ENCODE measurements around the gene PTPRN2. TPM values are rescaled to one million over a fixed set of nuclear protein-coding genes. Genes with fewer than 3 reads are reported as not detected.

PTPRN2 gene
- total RNA-seq, 1 experiment from 2014 or later = 3.8 TPM

DNA sequence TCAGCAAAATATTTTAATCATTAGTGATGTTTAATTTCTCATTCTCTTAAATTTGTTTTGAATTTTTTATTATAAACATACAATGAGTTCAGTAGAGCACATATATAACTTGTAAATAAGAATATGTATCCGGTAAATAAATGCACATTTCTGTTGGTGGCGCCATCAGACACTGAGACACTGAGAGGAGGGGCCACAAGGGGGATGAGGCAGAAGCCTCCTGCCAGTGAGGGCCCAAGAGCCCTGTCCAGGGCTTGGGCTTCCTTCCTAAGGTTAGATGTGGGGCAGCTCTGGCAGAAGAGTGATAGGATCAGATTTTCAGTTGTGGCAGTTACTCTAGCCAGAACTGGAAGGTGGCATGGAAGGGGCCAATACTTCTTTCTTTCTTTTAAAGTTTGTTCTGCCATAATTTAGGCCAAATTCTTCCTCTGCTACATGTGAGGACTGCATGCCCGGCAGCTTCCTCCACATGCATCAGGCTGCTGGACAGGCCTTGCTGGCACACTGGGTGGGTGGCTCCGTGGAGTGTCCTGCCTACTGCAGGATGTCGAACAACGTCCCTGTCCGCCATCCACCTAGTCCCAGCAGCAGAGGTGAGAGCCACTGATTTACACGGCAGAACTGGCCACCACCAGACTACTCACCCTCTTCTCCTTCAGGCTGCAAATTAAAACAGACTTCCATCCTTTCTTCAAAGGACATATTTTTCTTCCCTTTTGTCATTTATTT, 13.2 kb downstream of the PTPRN2 start:
- Histone ChIP-seq H3K4me3 (no peak overlapping the region), H3K4me1 (no peaks in the 10 kb centered on the region), H3K27ac (no peak overlapping the region), H3K36me3 (no peaks in the 10 kb centered on the region), H3K27me3 (no peaks in the 10 kb centered on the region), H3K9me3 (replicated peaks) (no peaks in the 10 kb centered on the region; the same call in 1 of the 2 replicates)
- no peak for DNase-seq

GRCh38 chr7:158573310-158573709, 14.3 kb downstream of the PTPRN2 start:
- H3K36me3 ChIP-seq = no peaks in the 10 kb centered on the region
- no peaks in the 10 kb centered on the region for H3K27me3 ChIP-seq
- H3K9me3 ChIP-seq (replicated peaks) = no peaks in the 10 kb centered on the region
- no peaks in the 10 kb centered on the region for H3K4me1 ChIP-seq
- no peak overlapping the region for H3K27ac ChIP-seq
- no peak for DNase-seq
- no peak overlapping the region for H3K4me3 ChIP-seq

DNA sequence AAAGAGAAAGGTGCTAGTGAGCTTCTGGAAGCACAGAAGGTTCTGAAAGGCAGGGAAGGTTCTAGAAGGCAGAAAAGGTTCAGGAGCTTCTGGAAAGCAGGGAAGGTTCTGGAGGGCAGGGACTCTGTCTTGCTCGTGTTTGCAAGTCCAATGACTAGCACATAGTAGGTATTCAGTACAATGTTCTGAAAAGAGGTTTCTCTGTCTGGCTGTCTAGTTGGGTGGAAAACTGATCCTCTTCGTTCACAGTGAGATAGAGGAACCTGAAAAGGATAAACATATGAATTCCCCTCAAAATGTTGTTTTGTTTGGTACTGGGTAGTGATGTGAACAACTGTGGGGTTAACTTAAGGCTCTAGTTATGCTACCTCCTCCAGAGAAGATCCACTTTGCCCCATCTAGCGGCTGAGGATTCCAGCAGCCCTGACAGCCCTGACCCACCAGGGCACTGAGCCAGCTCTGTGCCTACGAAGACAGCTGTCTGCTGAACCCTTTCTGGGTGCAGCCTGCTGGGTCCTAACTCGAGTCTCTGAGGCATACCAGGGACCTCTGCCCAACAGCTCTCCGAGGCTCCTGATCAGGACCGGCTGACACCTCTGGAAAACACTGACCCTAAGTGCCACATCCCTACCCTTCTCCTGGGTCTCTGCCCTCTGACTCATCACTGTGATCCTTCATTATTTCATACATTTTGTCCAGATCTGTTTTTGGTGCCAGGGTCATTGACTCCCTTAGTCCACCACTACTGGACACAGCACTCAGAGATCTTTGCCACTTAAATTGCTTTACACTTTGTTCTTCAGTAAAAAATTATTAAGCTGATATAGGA, 15.4 kb downstream of the PTPRN2 start:
- DNase-seq = peak; percentile 55 to 72
- Histone ChIP-seq H3K9me3 (replicated peaks) (no peaks in the 10 kb centered on the region), H3K36me3 (no peaks in the 10 kb centered on the region), H3K4me3 (no peak overlapping the region), H3K27ac (no peak overlapping the region), H3K4me1 (no peaks in the 10 kb centered on the region), H3K27me3 (no peaks in the 10 kb centered on the region)

DNA sequence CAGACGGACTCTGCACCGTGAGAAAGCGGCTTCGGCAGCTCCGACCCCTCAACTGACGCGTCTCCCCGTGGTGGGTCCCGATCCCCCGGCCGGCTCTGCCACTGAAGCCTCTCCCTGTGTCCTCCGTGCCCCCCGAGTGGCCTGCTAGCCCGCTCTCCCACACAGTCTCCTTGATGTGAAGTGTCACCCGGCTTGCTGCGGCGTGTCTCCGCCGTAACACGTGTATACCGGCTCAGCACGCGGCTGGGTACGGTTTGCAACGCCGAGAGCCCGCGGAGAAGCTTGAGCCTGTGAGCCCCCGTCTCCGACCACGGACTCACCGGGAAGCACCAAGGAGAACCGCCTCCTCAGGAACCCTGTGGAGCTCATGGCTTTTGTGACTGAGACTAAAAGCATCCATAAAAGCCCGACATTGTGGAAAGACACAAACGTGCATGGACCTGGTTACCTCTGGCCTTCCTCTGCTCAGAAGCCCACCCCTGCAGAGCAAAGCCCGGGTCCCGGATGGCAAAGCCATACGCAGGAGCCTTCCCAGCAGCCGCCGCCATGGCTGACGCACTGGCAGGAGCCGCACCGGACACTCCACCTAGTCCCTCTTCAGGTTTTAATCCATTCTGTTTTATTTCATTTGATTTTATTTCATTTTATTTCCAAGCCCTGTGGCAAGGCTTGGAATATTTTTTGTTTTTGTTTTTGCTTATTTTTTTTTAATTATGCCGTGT, 17.0 kb downstream of the PTPRN2 start:
- Histone ChIP-seq H3K9me3 (replicated peaks) (no peaks in the 10 kb centered on the region), H3K27me3 (no peaks in the 10 kb centered on the region), H3K36me3 (no peaks in the 10 kb centered on the region), H3K4me3 (no peak overlapping the region), H3K4me1 (no peaks in the 10 kb centered on the region), H3K27ac (no peak overlapping the region)
- no peak for DNase-seq

DNA sequence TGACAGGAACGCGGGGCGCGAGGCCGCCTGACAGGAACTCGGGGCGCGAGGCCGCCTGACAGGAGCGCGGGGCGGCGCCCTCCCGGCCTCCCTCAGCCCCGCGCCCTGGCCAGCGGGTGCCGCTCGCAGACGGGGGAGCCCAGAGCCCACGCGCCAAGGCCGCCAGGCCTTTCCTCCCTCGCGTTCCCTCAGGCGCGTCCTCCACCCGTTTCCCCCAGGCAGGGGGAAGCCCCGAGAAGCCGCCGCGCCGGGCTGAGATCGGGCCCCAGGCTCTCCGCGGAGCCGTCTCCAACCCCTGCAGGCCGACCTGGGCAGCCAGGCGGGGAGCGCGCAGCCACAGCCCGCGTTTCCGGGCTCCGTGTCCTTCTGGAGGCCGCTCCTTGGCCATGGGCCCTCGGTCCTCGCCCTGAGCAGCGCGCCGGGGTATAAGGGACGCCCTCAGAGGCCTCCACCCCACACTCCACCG, 17.7 kb downstream of the PTPRN2 start:
- no peaks in the 10 kb centered on the region for H3K9me3 ChIP-seq (replicated peaks)

GRCh38 chr7:158568974-158569857, 18.4 kb downstream of the PTPRN2 start:
- Histone ChIP-seq H3K27ac (no peak overlapping the region), H3K4me1 (no peaks in the 10 kb centered on the region), H3K9me3 (replicated peaks) (no peaks in the 10 kb centered on the region), H3K27me3 (peaks cover 3% of the 10 kb centered on the region; the same call in 1 of the 2 replicates), H3K4me3 (no peak overlapping the region), H3K36me3 (no peaks in the 10 kb centered on the region)
- no peak for DNase-seq

More for the DNA sequence above, 17.7 kb downstream of the PTPRN2 start:
- Histone ChIP-seq H3K27ac (no peak overlapping the region), H3K27me3 (peaks cover 1% of the 10 kb centered on the region; the same call in 1 of the 2 replicates), H3K4me1 (no peaks in the 10 kb centered on the region), H3K4me3 (no peak overlapping the region), H3K36me3 (no peaks in the 10 kb centered on the region)
- DNase-seq = no peak

DNA sequence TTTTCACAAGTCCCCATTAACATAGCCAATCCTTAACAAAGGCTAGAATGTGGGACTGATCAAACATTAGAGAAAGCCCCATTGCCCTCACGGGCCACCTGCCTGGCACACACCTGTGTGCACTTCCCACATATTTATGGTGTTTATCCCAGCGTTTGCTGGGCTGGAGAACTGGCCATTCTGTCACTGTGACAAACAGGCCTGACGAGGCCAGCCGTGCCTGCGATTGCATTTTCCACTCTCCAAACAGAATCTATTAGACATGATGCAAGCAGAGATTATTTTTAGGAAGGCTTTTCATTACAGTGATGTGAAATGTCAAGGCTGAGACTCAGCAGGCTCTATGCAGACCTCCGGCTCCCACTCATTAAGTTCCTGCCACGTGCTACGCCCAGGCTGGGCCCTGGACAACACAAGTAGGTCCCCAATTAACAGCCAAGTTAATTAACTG, 20.4 kb downstream of the PTPRN2 start:
- no peak for DNase-seq
- no peaks in the 10 kb centered on the region for H3K9me3 ChIP-seq (replicated peaks)
- H3K27ac ChIP-seq = no peak overlapping the region
- peaks cover 15% of the 10 kb centered on the region; the same call in 1 of the 2 replicates for H3K27me3 ChIP-seq
- no peaks in the 10 kb centered on the region for H3K36me3 ChIP-seq
- no peak overlapping the region for H3K4me3 ChIP-seq
- H3K4me1 ChIP-seq = no peaks in the 10 kb centered on the region

- H3K9me3 ChIP-seq (replicated peaks) = no peaks in the 10 kb centered on the region
- no peak for DNase-seq
- no peaks in the 10 kb centered on the region for H3K36me3 ChIP-seq
- no peak overlapping the region for H3K27ac ChIP-seq
- H3K27me3 ChIP-seq = peaks cover 34% of the 10 kb centered on the region
- H3K4me3 ChIP-seq = no peak overlapping the region
- no peaks in the 10 kb centered on the region for H3K4me1 ChIP-seq
Measured at GRCh38 chr7:158564663-158565035, 23.0 kb downstream of the PTPRN2 start.

GRCh38 chr7:158563911-158564662, 23.5 kb downstream of the PTPRN2 start:
- Histone ChIP-seq H3K9me3 (replicated peaks) (no peaks in the 10 kb centered on the region), H3K27ac (no peak overlapping the region), H3K4me3 (no peak overlapping the region), H3K27me3 (peaks cover 36% of the 10 kb centered on the region), H3K4me1 (no peaks in the 10 kb centered on the region), H3K36me3 (no peaks in the 10 kb centered on the region)
- no peak for DNase-seq

DNA sequence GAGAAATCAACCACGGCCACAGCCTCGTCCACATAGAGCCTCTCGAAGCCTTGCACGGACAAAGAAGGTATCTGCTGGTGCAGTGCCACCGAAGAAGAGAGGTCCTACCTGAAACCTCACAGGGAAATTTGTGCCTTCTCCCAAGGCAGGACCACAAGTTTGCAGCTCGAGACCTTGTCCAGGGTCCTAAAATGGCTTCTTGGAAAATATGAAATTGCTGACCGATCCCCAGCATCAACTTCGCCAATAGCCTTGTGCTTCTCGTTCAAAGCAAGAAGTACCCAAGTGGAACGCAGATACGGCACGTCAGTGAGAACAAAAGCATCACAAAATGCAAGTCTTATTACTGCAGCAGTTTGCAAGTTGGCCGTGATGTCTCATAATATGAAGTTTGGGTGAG, 24.6 kb downstream of the PTPRN2 start:
- peaks cover 36% of the 10 kb centered on the region for H3K27me3 ChIP-seq

DNA sequence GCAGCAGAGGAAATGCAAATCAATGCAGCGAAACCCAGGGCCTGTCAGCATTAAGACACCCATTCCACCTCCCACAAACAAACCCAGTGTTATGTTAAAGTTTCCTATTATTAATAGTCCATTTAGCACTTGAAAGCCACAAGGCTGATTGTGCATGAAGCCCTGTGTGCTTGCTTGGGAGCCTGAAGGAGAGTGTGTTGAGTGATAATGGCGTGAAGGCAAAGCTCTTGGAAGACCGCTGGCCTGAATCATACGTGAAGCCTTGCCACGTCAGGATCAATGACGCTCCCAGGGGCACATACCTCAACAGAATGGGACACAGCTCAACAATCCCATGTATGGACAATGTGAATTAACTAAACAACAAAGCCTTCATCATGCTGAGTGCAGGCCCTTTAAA, 25.1 kb downstream of the PTPRN2 start:
- no peak for DNase-seq
- H3K27me3 ChIP-seq = peaks cover 36% of the 10 kb centered on the region

More for the DNA sequence above, 24.6 kb downstream of the PTPRN2 start:
- Histone ChIP-seq H3K9me3 (replicated peaks) (no peaks in the 10 kb centered on the region), H3K36me3 (no peaks in the 10 kb centered on the region), H3K4me1 (no peaks in the 10 kb centered on the region), H3K27ac (no peak overlapping the region), H3K4me3 (no peak overlapping the region)
- no peak for DNase-seq

GRCh38 chr7:158561659-158562058, 26.0 kb downstream of the PTPRN2 start:
- H3K4me3 ChIP-seq = no peak overlapping the region
- no peak overlapping the region for H3K27ac ChIP-seq
- DNase-seq = no peak
- peaks cover 36% of the 10 kb centered on the region for H3K27me3 ChIP-seq
- H3K36me3 ChIP-seq = no peaks in the 10 kb centered on the region
- H3K4me1 ChIP-seq = no peaks in the 10 kb centered on the region
- H3K9me3 ChIP-seq (replicated peaks) = no peaks in the 10 kb centered on the region

More for the DNA sequence above, 25.1 kb downstream of the PTPRN2 start:
- Histone ChIP-seq H3K4me3 (no peak overlapping the region), H3K9me3 (replicated peaks) (no peaks in the 10 kb centered on the region), H3K36me3 (no peaks in the 10 kb centered on the region), H3K27ac (no peak overlapping the region), H3K4me1 (no peaks in the 10 kb centered on the region)

GRCh38 chr7:158560386-158560785, 27.2 kb downstream of the PTPRN2 start:
- Histone ChIP-seq H3K36me3 (no peaks in the 10 kb centered on the region), H3K27ac (no peak overlapping the region), H3K27me3 (peaks cover 36% of the 10 kb centered on the region), H3K9me3 (replicated peaks) (no peaks in the 10 kb centered on the region), H3K4me3 (no peak overlapping the region), H3K4me1 (no peaks in the 10 kb centered on the region)
- no peak for DNase-seq
